Measurements from ENCODE around the gene TTC28. TPM values are rescaled to one million over a fixed set of nuclear protein-coding genes. Genes with fewer than 3 reads are reported as not detected.

TTC28 gene
- total RNA-seq, 4 donors from 2014 or later, result 35.1 to 138 (median 50.8) TPM

- Histone ChIP-seq H3K4me1 (no peaks in the 10 kb centered on the region), H3K9me3 (no peaks in the 10 kb centered on the region), H3K36me3 (no peaks in the 10 kb centered on the region), H3K27me3 (no peaks in the 10 kb centered on the region), H3K27ac (no peak overlapping the region), H3K4me3 (no peak overlapping the region)
- WGBS, 2 donors (ENCODE audit: low coverage in 1 of 2), result 63 to 71% methylated on average over 6 to 9 of the region's 9 CpGs
- no peak for ATAC-seq
- TF ChIP-seq POLR2AphosphoS5 (IDR thresholded peaks at IDR 0.05) (no peak), EP300 (IDR thresholded peaks at IDR 0.05) (no peak)
These were observed 717.2 kb downstream of the TTC28 start for GRCh38 chr22:27962268-27963044.

GRCh38 chr22:27961680-27962079 is 718.0 kb downstream of the TTC28 start:
- Histone ChIP-seq H3K4me1 (no peaks in the 10 kb centered on the region), H3K27ac (no peak overlapping the region), H3K27me3 (no peaks in the 10 kb centered on the region), H3K9me3 (no peaks in the 10 kb centered on the region), H3K4me3 (no peak overlapping the region), H3K36me3 (no peaks in the 10 kb centered on the region)
- no peak for ATAC-seq
- TF ChIP-seq EP300 (IDR thresholded peaks at IDR 0.05), result no peak
- WGBS, 2 donors (ENCODE audit: low coverage in 1 of 2), result 85% methylated on average over 1 of the region's 1 CpG

- no peak for TF ChIP-seq POLR2AphosphoS5 (IDR thresholded peaks at IDR 0.05)
- no peak for TF ChIP-seq POLR2A (IDR thresholded peaks at IDR 0.05)
- no peak for TF ChIP-seq EP300 (IDR thresholded peaks at IDR 0.05)
- TF ChIP-seq CTCF (IDR thresholded peaks at IDR 0.05), result no peak
- Histone ChIP-seq H3K9me3 (no peaks in the 10 kb centered on the region), H3K36me3 (no peaks in the 10 kb centered on the region), H3K27ac (no peak overlapping the region), H3K27me3 (no peaks in the 10 kb centered on the region), H3K4me3 (no peak overlapping the region), H3K4me1 (no peaks in the 10 kb centered on the region)
- 79 to 91% methylated on average over 4 of the region's 4 CpGs for WGBS, 2 donors (ENCODE audit: low coverage in 1 of 2)
- ATAC-seq, result no peak
These were observed 718.5 kb downstream of the TTC28 start for GRCh38 chr22:27961182-27961581.

GRCh38 chr22:27959335-27960090 is 720.1 kb downstream of the TTC28 start:
- TF ChIP-seq POLR2A (IDR thresholded peaks at IDR 0.05) (no peak), CTCF (IDR thresholded peaks at IDR 0.05) (no peak), EP300 (IDR thresholded peaks at IDR 0.05) (no peak), POLR2AphosphoS5 (IDR thresholded peaks at IDR 0.05) (no peak)
- Histone ChIP-seq H3K4me3 (no peak overlapping the region), H3K27ac (no peak overlapping the region), H3K27me3 (no peaks in the 10 kb centered on the region), H3K9me3 (no peaks in the 10 kb centered on the region), H3K36me3 (no peaks in the 10 kb centered on the region), H3K4me1 (no peaks in the 10 kb centered on the region)
- 75 to 90% methylated on average over 2 to 8 of the region's 8 CpGs for WGBS, 2 donors (ENCODE audit: low coverage in 1 of 2)
- ATAC-seq, result no peak

- no peaks in the 10 kb centered on the region for H3K27me3 ChIP-seq
- ATAC-seq, result no peak
- no peak for TF ChIP-seq CTCF (IDR thresholded peaks at IDR 0.05)
- TF ChIP-seq POLR2A (IDR thresholded peaks at IDR 0.05), result no peak
- TF ChIP-seq EP300 (IDR thresholded peaks at IDR 0.05), result no peak
- no peak for TF ChIP-seq POLR2AphosphoS5 (IDR thresholded peaks at IDR 0.05)
- peaks cover 0 to 9% (median 4%) of the 10 kb centered on the region in 3 donors for H3K4me1 ChIP-seq
- no peak overlapping the region for H3K4me3 ChIP-seq
- WGBS, 2 donors (ENCODE audit: low coverage in 1 of 2), result 64 to 83% methylated on average over 1 to 3 of the region's 3 CpGs
- H3K36me3 ChIP-seq, result peaks cover 0 to 4% of the 10 kb centered on the region in 2 donors
- no peaks in the 10 kb centered on the region for H3K9me3 ChIP-seq
- no peak overlapping the region for H3K27ac ChIP-seq
These were observed 726.9 kb downstream of the TTC28 start for GRCh38 chr22:27952779-27953178.

Measured in gastroesophageal sphincter (tissue), 4 donors.